ENCODE results near the gene TDRD9. TPM values are rescaled to one million over a fixed set of nuclear protein-coding genes. Genes with fewer than 3 reads are reported as not detected.
"Not testable (repeated sequence)": the region's sequence is repeated elsewhere in the genome, so short reads cannot be mapped to it uniquely, and the experiment has no call there.

The TDRD9 gene
- polyA plus RNA-seq, 1 experiment: 2.2 TPM

GRCh38 chr14:103884854-103885253 lies 43.4 kb upstream of the TDRD9 start:
- no peak for DNase-seq (ENCODE audit: low read depth)
- TF ChIP-seq CTCF (IDR thresholded peaks at IDR 0.05; ENCODE audit: insufficient read depth, low read depth, low read length): no peak
- H3K4me3 ChIP-seq (ENCODE audit: low read depth, low read length): no peak overlapping the region
- ChIA-PET CTCF (interaction anchor here (0.6 to 1.3 kb wide), 2 partner anchors 25 to 73 kb away, joined by 3 to 4 read pairs; no protein-coding TSS in a partner anchor), POLR2A (no interaction called here)
- no peaks in the 10 kb centered on the region for H3K36me3 ChIP-seq (ENCODE audit: control insufficient read depth, insufficient read depth, low read length)
- H3K27me3 ChIP-seq (ENCODE audit: control insufficient read depth, insufficient read depth, low read length): peaks cover 6% of the 10 kb centered on the region; the same call in 1 of the 2 replicates

DNA sequence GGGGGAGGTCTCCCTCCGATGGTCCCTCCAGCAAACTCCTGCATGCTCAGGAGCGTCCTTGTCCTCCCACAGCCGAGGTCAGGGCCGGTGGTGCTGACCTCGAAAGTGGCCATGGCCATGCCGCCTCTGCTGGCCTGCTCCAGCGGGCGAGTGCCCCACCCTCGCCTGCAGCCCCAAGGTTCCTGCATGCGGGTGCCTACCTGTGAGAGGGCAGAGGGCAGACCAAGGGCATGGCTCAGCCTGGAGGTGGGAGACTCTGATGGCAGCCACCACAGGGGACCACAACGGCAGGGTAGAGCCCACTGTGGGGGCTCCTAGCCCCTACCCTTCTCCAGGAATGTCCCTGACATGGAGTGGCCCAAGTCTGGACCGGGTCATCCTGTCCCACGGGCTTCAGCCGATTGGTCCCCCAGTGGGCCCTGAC lies 42.7 kb upstream of the TDRD9 start:
- peaks cover 6% of the 10 kb centered on the region; the same call in 1 of the 2 replicates for H3K27me3 ChIP-seq (ENCODE audit: control insufficient read depth, insufficient read depth, low read length)
- no peak for DNase-seq (ENCODE audit: low read depth)
- ChIA-PET CTCF (interaction anchor here (0.6 to 1.5 kb wide), 2 partner anchors 21 to 74 kb away, joined by 3 read pairs; no protein-coding TSS in a partner anchor), POLR2A (no interaction called here)
- no peaks in the 10 kb centered on the region for H3K36me3 ChIP-seq (ENCODE audit: control insufficient read depth, insufficient read depth, low read length)
- H3K4me3 ChIP-seq (ENCODE audit: low read depth, low read length): no peak overlapping the region
- no peak for TF ChIP-seq CTCF (IDR thresholded peaks at IDR 0.05; ENCODE audit: insufficient read depth, low read depth, low read length)

DNA sequence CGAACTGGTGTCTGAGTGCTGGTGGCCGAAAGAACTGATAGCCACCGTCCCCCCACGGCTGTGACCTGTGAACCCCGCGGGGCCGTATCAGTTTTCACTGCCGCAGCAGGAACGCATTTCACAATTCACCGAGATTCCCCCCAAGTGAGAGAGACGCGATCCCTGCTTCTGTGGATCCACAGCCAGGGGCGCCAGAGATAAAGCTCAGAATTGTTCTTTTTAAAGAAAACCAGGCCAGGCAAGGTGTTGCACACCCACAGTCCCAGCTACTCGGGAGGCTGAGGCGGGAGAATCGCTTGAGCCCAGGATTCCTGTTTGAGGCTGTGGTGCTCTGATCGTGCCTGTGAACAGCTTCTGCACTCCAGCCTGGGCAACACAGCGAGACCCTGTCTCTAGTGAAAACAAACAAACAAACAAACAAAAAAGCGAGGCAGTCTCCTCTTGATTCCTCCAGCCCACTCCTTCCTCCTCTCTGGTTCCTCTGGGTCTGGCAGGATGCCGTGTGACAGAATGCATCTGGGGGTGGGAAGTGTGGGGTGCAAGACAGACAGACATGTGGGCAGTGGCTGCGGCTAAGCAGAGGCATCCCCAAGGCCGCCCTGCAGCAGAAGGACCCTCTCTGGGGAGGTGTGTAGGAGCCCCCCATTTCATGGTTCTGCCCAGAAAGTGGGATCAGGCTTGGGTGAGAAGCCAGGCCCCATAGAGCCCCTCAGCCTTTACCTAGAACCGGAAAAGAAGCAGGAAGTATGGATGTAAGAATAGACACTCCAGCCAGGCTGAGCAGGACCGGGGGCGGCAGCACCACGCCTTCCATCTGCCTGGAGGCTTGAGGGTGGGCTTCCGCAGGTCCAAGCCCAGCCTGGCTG lies 41.7 kb upstream of the TDRD9 start:
- no peak for DNase-seq (ENCODE audit: low read depth)

GRCh38 chr14:103887170-103887501 lies 41.1 kb upstream of the TDRD9 start:
- H3K4me3 ChIP-seq (ENCODE audit: low read depth, low read length): no peak overlapping the region
- CTCF ChIA-PET: no interaction called here
- no peak for TF ChIP-seq CTCF (IDR thresholded peaks at IDR 0.05; ENCODE audit: insufficient read depth, low read depth, low read length)
- POLR2A ChIA-PET: no interaction called here
- H3K27me3 ChIP-seq (ENCODE audit: control insufficient read depth, insufficient read depth, low read length): peaks cover 5% of the 10 kb centered on the region; the same call in 1 of the 2 replicates
- no peaks in the 10 kb centered on the region for H3K36me3 ChIP-seq (ENCODE audit: control insufficient read depth, insufficient read depth, low read length)
- DNase-seq (ENCODE audit: low read depth): no peak

More for the DNA sequence above, 41.7 kb upstream of the TDRD9 start:
- H3K27me3 ChIP-seq (ENCODE audit: control insufficient read depth, insufficient read depth, low read length): peaks cover 5% of the 10 kb centered on the region; the same call in 1 of the 2 replicates
- ChIA-PET POLR2A (no interaction called here), CTCF (interaction anchor here (0.6 to 1.5 kb wide), 3 partner anchors 14 to 33 kb away, joined by 3 to 4 read pairs (median 3); no protein-coding TSS in a partner anchor)
- H3K4me3 ChIP-seq (ENCODE audit: low read depth, low read length): no peak overlapping the region
- H3K36me3 ChIP-seq (ENCODE audit: control insufficient read depth, insufficient read depth, low read length): no peaks in the 10 kb centered on the region
- peak; percentile 31 for TF ChIP-seq CTCF (IDR thresholded peaks at IDR 0.05; ENCODE audit: insufficient read depth, low read depth, low read length)

- POLR2A ChIA-PET: no interaction called here
- Histone ChIP-seq H3K4me3 (ENCODE audit: low read depth, low read length) (no peak overlapping the region), H3K36me3 (ENCODE audit: control insufficient read depth, insufficient read depth, low read length) (no peaks in the 10 kb centered on the region), H3K27me3 (ENCODE audit: control insufficient read depth, insufficient read depth, low read length) (peaks cover 4% of the 10 kb centered on the region; the same call in 1 of the 2 replicates)
- no peak for DNase-seq (ENCODE audit: low read depth)
- CTCF ChIA-PET: no interaction called here
- no peak for TF ChIP-seq CTCF (IDR thresholded peaks at IDR 0.05; ENCODE audit: insufficient read depth, low read depth, low read length)
Measured at GRCh38 chr14:103887557-103888115, 40.6 kb upstream of the TDRD9 start.

DNA sequence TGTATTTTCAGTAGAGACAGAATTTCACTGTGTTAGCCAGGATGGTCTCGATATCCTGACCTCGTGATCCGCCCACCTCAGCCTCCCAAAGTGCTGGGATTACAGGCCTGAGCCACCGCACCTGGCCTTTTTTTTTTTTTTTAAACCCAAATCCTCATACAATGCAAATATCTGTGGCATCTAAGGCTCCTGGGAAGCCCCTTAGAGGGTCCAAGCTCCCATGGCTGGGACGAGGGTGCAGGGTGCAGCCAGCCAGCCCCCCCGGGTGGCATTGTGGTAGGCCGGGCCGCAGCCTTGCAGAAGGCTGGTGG lies 39.3 kb upstream of the TDRD9 start:
- CTCF ChIA-PET: interaction anchor here (2.8 kb wide), 1 partner anchor 11 kb away, joined by 17 read pairs; no protein-coding TSS in a partner anchor

More for the DNA sequence above, 39.3 kb upstream of the TDRD9 start:
- not testable (repeated sequence) for DNase-seq (ENCODE audit: low read depth); H3K27me3 ChIP-seq (ENCODE audit: control insufficient read depth, insufficient read depth, low read length); H3K36me3 ChIP-seq (ENCODE audit: control insufficient read depth, insufficient read depth, low read length); H3K4me3 ChIP-seq (ENCODE audit: low read depth, low read length)
- POLR2A ChIA-PET: interaction anchor here (0.7 kb wide), 1 partner anchor 11 kb away, joined by 5 read pairs; no protein-coding TSS in a partner anchor
